Neural cell (in vitro differentiated cells): ENCODE results near the gene ZCCHC3. TPM values are rescaled to one million over a fixed set of nuclear protein-coding genes. Genes with fewer than 3 reads are reported as not detected.

Source experiments
- H2AFZ ChIP-seq: fragments of 200-600, 300-800 bp; sonication (generic), shearing (Covaris generic); 2 replicates; pipeline ENCODE4 v1.6.0; 2014; ENCODE audit warnings: low read depth, mild to moderate bottlenecking, antibody characterized with exemption, low read length, moderate library complexity
- H3F3A ChIP-seq: fragments of 200-600 bp; shearing (Covaris generic); 2 replicates; pipeline ENCODE4 v1.6.1; 2016; ENCODE audit warnings: mild to moderate bottlenecking, moderate library complexity, mixed read lengths, antibody characterized with exemption, low read length; ENCODE audit not compliant: insufficient read depth, poor library complexity, severe bottlenecking
- H3K27ac ChIP-seq: fragments of 200-600, 300-800 bp; sonication (generic), shearing (Covaris generic); 2 replicates; pipeline ENCODE4 v1.5.1; 2014; ENCODE audit warnings: mild to moderate bottlenecking, low read length, moderate library complexity
- H3K27me3 ChIP-seq: fragments of 300-800, 200-600 bp; sonication (generic), shearing (Covaris generic); 2 replicates; pipeline ENCODE4 v1.6.0; 2014; ENCODE audit warnings: mild to moderate bottlenecking, low read depth, low read length, moderate library complexity; ENCODE audit not compliant: insufficient read depth
- H3K36me3 ChIP-seq: fragments of 300-800, 200-600 bp; sonication (generic), shearing (Covaris generic); 2 replicates; pipeline ENCODE4 v1.5.1; 2014; ENCODE audit warnings: mild to moderate bottlenecking, antibody characterized with exemption, low read length, moderate library complexity; ENCODE audit not compliant: insufficient read depth
- H3K4me2 ChIP-seq: fragments of 300-800, 200-600 bp; sonication (generic), shearing (Covaris generic); 2 replicates; pipeline ENCODE4 v1.6.0; 2014; ENCODE audit warnings: mild to moderate bottlenecking, low read length
- H3K4me3 ChIP-seq: fragments of 300-800, 200-600 bp; sonication (generic), shearing (Covaris generic); 2 replicates; pipeline ENCODE4 v1.5.1; 2014; ENCODE audit warnings: mild to moderate bottlenecking, low read length, moderate library complexity
- H3K79me2 ChIP-seq: fragments of 200-600 bp; shearing (Covaris generic); replicated peaks from 2 replicates; pipeline ENCODE4 v1.6.0; 2014; ENCODE audit warnings: mild to moderate bottlenecking, low read length, moderate library complexity; ENCODE audit not compliant: insufficient read depth
- H3K9ac ChIP-seq: fragments of 300-800, 200-600 bp; sonication (generic), shearing (Covaris generic); 2 replicates; pipeline ENCODE4 v1.6.1; 2016; ENCODE audit warnings: mild to moderate bottlenecking, low read length, mixed read lengths
- H3K9me2 ChIP-seq: fragments of 200-600 bp; shearing (Covaris generic); 2 replicates; pipeline ENCODE4 v1.6.1; 2016; ENCODE audit warnings: mild to moderate bottlenecking, low read length, mixed read lengths; ENCODE audit not compliant: insufficient read depth
- H3K9me3 ChIP-seq: fragments of 200-600, 300-800 bp; sonication (generic), shearing (Covaris generic); 2 replicates; pipeline ENCODE4 v1.6.1; 2016; ENCODE audit warnings: mild to moderate bottlenecking, mixed run types, low read length, moderate library complexity, mixed read lengths
- H4K20me1 ChIP-seq: fragments of 200-600 bp; shearing (Covaris generic); 2 replicates; pipeline ENCODE4 v1.6.1; 2016; ENCODE audit warnings: mild to moderate bottlenecking, mixed run types; ENCODE audit not compliant: insufficient read depth
- EP300 ChIP-seq: fragments of 450-650 bp; conservative IDR thresholded peaks from 2 replicates; pipeline ENCODE4 v1.6.1; 2014; ENCODE audit warnings: antibody characterized with exemption, mild to moderate bottlenecking, moderate library complexity; ENCODE audit not compliant: poor library complexity, severe bottlenecking
- EZH2 ChIP-seq: fragments of 200-600, 300-800 bp; shearing (Covaris generic), sonication (generic); IDR thresholded peaks from 2 replicates; pipeline ENCODE4 v1.6.1; 2014; ENCODE audit warnings: antibody characterized with exemption, low read length, borderline replicate concordance, mild to moderate bottlenecking; ENCODE audit not compliant: insufficient read depth, poor library complexity, severe bottlenecking
- MXI1 ChIP-seq: fragments of 450-650 bp; conservative IDR thresholded peaks from 2 replicates; pipeline ENCODE4 v1.6.1; 2014; ENCODE audit warnings: antibody characterized with exemption, mild to moderate bottlenecking; ENCODE audit not compliant: poor library complexity, severe bottlenecking
- POLR2AphosphoS5 ChIP-seq: IDR thresholded peaks from 2 replicates; pipeline ENCODE4 v1.6.1; 2012
- RAD21 ChIP-seq: fragments of 450-650 bp; conservative IDR thresholded peaks from 2 replicates; pipeline ENCODE4 v1.6.1; 2014; ENCODE audit warnings: antibody characterized with exemption, mild to moderate bottlenecking, moderate library complexity
- SMC3 ChIP-seq: fragments of 450-650 bp; conservative IDR thresholded peaks from 2 replicates; pipeline ENCODE4 v1.6.1; 2014; ENCODE audit warnings: antibody characterized with exemption, mild to moderate bottlenecking, moderate library complexity; ENCODE audit not compliant: poor library complexity
- TAF1 ChIP-seq: IDR thresholded peaks from 2 replicates; pipeline ENCODE4 v1.6.1; 2012; ENCODE audit warnings: low read depth
- polyA plus RNA-seq: library from polyadenylated mRNA; depleted of rRNA; stranded (reverse); fragments of >200 nt; gene quantifications from 2 replicates; pipeline ENCODE4 v1.2.3, GENCODE V29; 2014
- TF ChIP-seq, protein P1 (sequence below): fragments of 450-650 bp; IDR thresholded peaks from 2 replicates; pipeline ENCODE4 v1.5.1; 2014; ENCODE audit warnings: antibody characterized with exemption, mild to moderate bottlenecking, moderate library complexity; ENCODE audit not compliant: poor library complexity, severe bottlenecking
- TF ChIP-seq, protein P2 (sequence below): IDR thresholded peaks from 2 replicates; pipeline ENCODE4 v1.6.1; 2012; ENCODE audit warnings: borderline replicate concordance

Gene ZCCHC3
- polyA plus RNA-seq, 1 donor from 2014 or later = 15.5 TPM

- H3K36me3 ChIP-seq = no peaks in the 10 kb centered on the region
- H3K27ac ChIP-seq = no peak overlapping the region
- H3K4me3 ChIP-seq = no peak overlapping the region
- no peak overlapping the region for H3K4me2 ChIP-seq
- no peaks in the 10 kb centered on the region for H3K79me2 ChIP-seq
- H3F3A ChIP-seq = no peaks in the 10 kb centered on the region
- no peaks in the 10 kb centered on the region for H3K27me3 ChIP-seq
- no peaks in the 10 kb centered on the region for H3K9me3 ChIP-seq
- no peak for TF ChIP-seq EP300
- TF ChIP-seq RAD21 = no peak
- TF ChIP-seq, protein P1, sequence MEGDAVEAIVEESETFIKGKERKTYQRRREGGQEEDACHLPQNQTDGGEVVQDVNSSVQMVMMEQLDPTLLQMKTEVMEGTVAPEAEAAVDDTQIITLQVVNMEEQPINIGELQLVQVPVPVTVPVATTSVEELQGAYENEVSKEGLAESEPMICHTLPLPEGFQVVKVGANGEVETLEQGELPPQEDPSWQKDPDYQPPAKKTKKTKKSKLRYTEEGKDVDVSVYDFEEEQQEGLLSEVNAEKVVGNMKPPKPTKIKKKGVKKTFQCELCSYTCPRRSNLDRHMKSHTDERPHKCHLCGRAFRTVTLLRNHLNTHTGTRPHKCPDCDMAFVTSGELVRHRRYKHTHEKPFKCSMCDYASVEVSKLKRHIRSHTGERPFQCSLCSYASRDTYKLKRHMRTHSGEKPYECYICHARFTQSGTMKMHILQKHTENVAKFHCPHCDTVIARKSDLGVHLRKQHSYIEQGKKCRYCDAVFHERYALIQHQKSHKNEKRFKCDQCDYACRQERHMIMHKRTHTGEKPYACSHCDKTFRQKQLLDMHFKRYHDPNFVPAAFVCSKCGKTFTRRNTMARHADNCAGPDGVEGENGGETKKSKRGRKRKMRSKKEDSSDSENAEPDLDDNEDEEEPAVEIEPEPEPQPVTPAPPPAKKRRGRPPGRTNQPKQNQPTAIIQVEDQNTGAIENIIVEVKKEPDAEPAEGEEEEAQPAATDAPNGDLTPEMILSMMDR = no peak
- TF ChIP-seq TAF1 = no peak
- TF ChIP-seq SMC3 = no peak
- TF ChIP-seq EZH2 = no peak
- TF ChIP-seq, protein P2, sequence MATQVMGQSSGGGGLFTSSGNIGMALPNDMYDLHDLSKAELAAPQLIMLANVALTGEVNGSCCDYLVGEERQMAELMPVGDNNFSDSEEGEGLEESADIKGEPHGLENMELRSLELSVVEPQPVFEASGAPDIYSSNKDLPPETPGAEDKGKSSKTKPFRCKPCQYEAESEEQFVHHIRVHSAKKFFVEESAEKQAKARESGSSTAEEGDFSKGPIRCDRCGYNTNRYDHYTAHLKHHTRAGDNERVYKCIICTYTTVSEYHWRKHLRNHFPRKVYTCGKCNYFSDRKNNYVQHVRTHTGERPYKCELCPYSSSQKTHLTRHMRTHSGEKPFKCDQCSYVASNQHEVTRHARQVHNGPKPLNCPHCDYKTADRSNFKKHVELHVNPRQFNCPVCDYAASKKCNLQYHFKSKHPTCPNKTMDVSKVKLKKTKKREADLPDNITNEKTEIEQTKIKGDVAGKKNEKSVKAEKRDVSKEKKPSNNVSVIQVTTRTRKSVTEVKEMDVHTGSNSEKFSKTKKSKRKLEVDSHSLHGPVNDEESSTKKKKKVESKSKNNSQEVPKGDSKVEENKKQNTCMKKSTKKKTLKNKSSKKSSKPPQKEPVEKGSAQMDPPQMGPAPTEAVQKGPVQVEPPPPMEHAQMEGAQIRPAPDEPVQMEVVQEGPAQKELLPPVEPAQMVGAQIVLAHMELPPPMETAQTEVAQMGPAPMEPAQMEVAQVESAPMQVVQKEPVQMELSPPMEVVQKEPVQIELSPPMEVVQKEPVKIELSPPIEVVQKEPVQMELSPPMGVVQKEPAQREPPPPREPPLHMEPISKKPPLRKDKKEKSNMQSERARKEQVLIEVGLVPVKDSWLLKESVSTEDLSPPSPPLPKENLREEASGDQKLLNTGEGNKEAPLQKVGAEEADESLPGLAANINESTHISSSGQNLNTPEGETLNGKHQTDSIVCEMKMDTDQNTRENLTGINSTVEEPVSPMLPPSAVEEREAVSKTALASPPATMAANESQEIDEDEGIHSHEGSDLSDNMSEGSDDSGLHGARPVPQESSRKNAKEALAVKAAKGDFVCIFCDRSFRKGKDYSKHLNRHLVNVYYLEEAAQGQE = no peak
- TF ChIP-seq POLR2AphosphoS5 = no peak
- TF ChIP-seq MXI1 = no peak
- H3K9me2 ChIP-seq = no peaks in the 10 kb centered on the region
- no peaks in the 10 kb centered on the region for H4K20me1 ChIP-seq
- H2AFZ ChIP-seq = no peak overlapping the region
- H3K9ac ChIP-seq = no peak overlapping the region
These were observed 24.7 kb upstream of the ZCCHC3 start for GRCh38 chr20:272718-273117.

DNA sequence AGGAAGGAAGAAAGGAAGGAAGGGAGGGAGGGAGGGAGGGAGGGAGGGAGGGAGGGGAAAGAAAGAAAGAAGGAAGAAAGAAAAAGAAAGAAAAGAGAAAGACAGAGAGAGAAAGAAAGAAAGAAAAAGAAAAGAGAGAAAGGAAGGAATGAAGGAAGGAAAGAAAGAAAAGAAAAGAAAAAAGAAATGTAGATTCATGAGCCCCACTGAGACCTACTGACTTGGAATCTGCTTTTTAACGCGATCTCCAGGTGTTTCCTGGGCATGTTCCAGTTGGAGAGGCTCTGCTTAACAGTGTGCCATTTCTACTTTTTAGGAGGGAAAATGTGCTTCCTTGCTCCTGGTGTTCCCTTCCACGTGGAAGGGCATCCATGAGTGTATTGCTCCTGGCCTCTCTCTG lies 23.5 kb upstream of the ZCCHC3 start:
- H3K9me2 ChIP-seq = no peaks in the 10 kb centered on the region
- H3K27ac ChIP-seq = no peak overlapping the region
- H3K36me3 ChIP-seq = no peaks in the 10 kb centered on the region
- no peaks in the 10 kb centered on the region for H3F3A ChIP-seq
- H3K4me3 ChIP-seq = no peak overlapping the region
- no peak overlapping the region for H3K9ac ChIP-seq
- no peaks in the 10 kb centered on the region for H3K79me2 ChIP-seq
- H3K9me3 ChIP-seq = no peaks in the 10 kb centered on the region
- no peaks in the 10 kb centered on the region for H3K27me3 ChIP-seq
- TF ChIP-seq EZH2 = no peak
- no peak for TF ChIP-seq EP300
- TF ChIP-seq, protein P1 = no peak
- no peak for TF ChIP-seq RAD21
- no peak for TF ChIP-seq MXI1
- TF ChIP-seq SMC3 = no peak
- TF ChIP-seq TAF1 = no peak
- TF ChIP-seq, protein P2 = no peak
- TF ChIP-seq POLR2AphosphoS5 = no peak
- no peak overlapping the region for H3K4me2 ChIP-seq
- no peak overlapping the region for H2AFZ ChIP-seq
- no peaks in the 10 kb centered on the region for H4K20me1 ChIP-seq
